Large intestine (tissue), 1 donor: ENCODE data around the gene SGSM1. TPM values are rescaled to one million over a fixed set of nuclear protein-coding genes. Genes with fewer than 3 reads are reported as not detected.

ENCODE experiments used
- polyA plus RNA-seq: library from polyadenylated mRNA; unstranded; fragments of 120-200 nt; gene quantifications from one replicate; pipeline ENCODE4 v1.2.1, GENCODE V29; 2013

SGSM1 gene
- polyA plus RNA-seq, 1 donor: 7.2 TPM

Other genes starting within 250 kb of the SGSM1 start
- gene LRRC75B, start 213.1 kb upstream of the SGSM1 start, polyA plus RNA-seq: 36.6 TPM
- 147 TPM for gene GGT1, start 203.0 kb upstream of the SGSM1 start, polyA plus RNA-seq
- gene PIWIL3, start 31.5 kb upstream of the SGSM1 start, polyA plus RNA-seq: 0.06 TPM
- gene LHFPL7, start 140.5 kb downstream of the SGSM1 start, polyA plus RNA-seq: 0.37 TPM
- 25.0 TPM for gene KIAA1671, start 146.5 kb downstream of the SGSM1 start, polyA plus RNA-seq